Epithelial cell of esophagus (primary cell): ENCODE data around the gene CEP164.
A peak's percentile ranks its signal among the peaks of the same experiment; 100 is the strongest.

Source experiments
- DNase-seq: peaks from one replicate; pipeline ENCODE4 v3.0.0; 2010; ENCODE audit warnings: low read depth
- H3K4me3 ChIP-seq: 2 replicates; pipeline ENCODE4 v1.5.1; 2011; ENCODE audit warnings: mild to moderate bottlenecking, low read length, control low read depth
- TF ChIP-seq, protein P1 (sequence below): IDR thresholded peaks from 2 replicates; pipeline ENCODE4 v1.5.1; 2011; ENCODE audit warnings: low read depth, mild to moderate bottlenecking, low read length, control low read depth, inconsistent platforms; ENCODE audit not compliant: insufficient read depth; ENCODE audit errors: missing control alignments

Gene CEP164

DNA sequence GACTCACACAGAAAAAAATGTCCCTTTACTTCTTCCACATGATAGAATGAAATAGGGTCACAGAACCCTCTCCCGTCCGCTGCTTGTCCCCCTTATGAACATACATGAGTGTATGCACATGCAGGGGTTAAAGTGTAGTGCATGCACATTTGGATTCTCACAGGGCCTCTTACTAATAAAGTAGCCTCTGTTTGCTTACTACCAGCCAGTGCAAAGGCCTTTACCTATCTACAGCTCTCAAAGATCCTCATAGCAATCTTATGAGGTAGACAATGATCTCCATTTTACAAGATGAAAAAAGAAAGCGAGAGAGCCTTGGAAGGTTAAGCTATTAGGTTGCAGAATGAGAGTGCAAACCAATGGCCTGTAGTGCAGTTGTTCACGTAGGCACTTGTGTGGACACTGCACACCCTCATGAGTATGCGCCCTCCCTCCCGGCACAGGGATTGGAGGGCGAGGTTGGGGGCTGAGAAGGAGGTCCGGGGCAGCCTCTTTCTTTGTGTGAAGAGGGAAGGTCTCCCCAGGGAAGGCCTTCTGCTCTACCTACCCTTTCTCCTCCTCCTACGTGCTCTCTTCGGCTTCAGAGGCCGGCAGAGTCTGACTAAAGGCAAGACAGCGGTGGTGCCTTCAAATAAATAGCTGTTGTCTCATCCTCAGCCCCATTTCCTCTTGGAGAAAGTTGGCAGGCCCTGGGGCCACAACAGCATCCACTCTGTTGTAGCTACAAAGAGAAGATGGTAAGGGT is 91.3 kb downstream of the CEP164 start:
- TF ChIP-seq, protein P1, sequence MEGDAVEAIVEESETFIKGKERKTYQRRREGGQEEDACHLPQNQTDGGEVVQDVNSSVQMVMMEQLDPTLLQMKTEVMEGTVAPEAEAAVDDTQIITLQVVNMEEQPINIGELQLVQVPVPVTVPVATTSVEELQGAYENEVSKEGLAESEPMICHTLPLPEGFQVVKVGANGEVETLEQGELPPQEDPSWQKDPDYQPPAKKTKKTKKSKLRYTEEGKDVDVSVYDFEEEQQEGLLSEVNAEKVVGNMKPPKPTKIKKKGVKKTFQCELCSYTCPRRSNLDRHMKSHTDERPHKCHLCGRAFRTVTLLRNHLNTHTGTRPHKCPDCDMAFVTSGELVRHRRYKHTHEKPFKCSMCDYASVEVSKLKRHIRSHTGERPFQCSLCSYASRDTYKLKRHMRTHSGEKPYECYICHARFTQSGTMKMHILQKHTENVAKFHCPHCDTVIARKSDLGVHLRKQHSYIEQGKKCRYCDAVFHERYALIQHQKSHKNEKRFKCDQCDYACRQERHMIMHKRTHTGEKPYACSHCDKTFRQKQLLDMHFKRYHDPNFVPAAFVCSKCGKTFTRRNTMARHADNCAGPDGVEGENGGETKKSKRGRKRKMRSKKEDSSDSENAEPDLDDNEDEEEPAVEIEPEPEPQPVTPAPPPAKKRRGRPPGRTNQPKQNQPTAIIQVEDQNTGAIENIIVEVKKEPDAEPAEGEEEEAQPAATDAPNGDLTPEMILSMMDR: no peak
- DNase-seq: no peak
- no peak overlapping the region for H3K4me3 ChIP-seq

DNA sequence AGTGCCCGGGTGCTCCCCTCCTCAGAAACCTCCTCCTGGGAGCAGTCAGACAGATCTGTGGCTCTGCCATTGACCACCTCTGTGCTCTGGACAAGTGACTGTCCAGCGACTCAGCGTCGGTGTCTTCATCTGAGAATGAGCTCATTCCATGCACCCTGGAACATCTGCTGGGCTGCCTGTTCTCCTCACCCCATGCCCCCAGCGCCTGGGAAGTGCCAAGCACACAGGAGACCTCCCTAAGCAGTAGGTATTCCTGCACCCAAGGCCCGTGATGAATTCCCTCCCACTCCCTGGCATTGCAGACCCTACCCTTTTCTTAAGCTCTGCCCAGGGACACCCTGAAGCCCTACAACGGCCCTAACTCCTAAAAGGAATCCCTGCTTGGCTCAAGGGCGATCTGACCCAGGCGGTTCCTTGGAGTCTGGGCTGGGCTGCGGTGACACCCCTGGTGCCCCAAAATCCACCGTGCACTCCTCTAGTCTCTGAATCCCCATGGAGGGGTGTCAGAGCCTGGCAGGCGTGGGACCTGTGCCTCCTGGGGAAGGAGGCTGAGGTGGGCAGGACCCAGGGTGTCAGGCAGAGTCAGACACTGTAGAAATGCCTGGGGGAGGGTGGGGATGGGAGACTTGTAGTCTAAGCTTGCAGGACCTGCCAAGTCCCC is 92.0 kb downstream of the CEP164 start:
- DNase-seq: peak; percentile 4
- TF ChIP-seq, protein P1: no peak
- no peak overlapping the region for H3K4me3 ChIP-seq

DNA sequence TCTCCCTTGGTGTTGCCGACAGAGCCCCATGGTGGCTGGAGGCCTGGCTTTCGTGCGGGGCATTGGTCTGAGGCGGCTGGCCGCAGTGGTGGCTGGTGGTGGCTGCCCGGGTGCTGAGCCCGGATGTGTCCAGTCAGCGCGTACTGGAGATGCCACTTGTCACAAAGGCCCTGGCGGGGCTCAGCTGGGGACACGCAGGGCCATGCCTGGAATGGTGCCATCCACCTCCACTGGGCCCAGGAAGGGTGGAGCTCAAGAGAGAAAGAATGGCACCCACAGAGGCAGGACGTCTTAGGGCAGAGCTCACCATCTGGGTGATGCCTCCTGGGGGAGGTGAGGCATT is 92.5 kb downstream of the CEP164 start:
- TF ChIP-seq, protein P1: no peak
- DNase-seq: no peak
- H3K4me3 ChIP-seq: no peak overlapping the region

DNA sequence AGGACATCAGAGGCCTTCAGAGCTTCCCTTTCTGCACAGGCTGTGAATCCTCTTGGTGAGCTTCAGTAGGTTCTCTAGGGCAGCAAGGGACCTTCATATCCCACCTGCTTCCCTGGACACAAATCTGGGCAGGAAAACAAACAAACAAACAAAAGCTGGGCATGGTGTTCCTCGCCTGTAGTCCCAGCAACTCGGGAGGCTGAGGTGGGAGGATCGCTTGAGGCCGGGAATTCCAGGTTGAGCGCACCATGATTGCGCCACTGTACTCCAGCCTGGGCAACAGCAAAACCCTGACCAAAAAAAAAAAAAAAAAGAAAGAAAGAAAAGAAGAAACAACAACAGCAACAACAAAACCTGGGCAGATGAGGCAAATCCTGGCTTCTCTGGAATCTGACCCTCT is 92.9 kb downstream of the CEP164 start:
- TF ChIP-seq, protein P1: no peak
- no peak for DNase-seq
- H3K4me3 ChIP-seq: no peak overlapping the region

DNA sequence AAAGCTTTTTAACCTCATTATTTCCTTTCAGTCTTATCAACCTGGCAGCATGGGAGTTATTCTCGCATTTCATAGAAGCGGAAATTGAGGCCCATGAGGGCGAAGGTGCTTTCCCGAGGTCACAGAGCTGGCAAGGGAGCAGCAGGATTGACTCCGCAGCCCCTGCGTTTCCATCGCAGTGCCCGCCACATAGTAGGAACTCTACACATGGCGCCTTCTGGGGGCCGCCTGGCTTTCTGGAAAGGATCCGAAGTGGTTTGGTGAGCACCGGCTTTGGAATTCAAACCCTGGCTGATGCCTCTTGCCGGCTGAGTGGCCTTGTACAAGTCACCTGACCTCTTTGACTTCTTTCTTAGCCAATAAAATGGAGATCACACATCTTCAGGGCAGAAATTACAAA is 93.4 kb downstream of the CEP164 start:
- DNase-seq: no peak
- TF ChIP-seq, protein P1: no peak
- no peak overlapping the region for H3K4me3 ChIP-seq

DNA sequence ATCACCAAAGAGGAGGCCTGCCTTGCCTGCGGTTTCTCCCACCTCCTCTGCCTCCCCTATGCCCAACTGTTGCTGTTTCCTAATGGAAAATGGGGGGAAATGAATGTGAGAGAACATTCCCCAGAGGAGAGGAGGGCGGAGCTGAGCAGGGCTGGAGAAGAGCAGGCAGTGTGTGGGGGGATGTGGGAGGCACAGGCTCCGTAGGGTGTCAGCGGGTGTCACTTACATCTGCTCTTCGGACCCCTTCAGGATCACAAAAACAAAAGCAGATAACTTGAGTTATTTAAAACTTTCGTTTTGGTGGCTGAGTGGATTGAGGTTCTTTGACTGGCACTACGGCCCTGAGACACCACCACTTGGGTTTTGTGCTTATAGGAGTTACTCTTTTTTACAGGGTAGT is 93.8 kb downstream of the CEP164 start:
- TF ChIP-seq, protein P1: no peak
- no peak overlapping the region for H3K4me3 ChIP-seq
- DNase-seq: no peak

DNA sequence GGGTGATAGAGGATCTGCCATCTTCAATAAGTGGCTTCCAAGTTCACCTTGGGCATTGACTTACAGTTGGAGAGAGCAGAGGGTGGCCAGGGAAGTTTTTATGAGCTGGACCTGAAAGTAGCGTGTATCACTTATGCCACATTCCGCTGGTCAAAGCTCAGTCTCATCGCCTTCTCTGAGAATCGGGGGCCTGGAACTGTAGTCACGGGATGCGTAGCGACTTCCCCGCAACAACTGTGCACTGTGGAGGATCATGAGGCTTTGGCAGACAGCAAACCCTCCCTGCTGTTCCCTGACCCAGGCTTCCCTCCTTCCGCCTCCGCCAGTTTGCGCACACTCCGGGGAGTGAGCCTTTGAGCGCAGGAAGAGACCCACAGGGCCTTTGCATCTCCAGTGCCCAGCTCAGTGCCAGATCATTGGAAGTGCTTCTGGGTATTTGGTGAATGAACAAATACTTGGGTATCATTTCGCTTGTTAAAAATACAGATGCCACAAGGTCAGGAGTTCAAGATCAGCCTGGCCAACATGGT is 95.5 kb downstream of the CEP164 start:
- TF ChIP-seq, protein P1: no peak
- no peak for DNase-seq

More for the DNA sequence above, 95.5 kb downstream of the CEP164 start:
- H3K4me3 ChIP-seq: no peak overlapping the region
